ENCODE results near the gene KRT23.

DNA sequence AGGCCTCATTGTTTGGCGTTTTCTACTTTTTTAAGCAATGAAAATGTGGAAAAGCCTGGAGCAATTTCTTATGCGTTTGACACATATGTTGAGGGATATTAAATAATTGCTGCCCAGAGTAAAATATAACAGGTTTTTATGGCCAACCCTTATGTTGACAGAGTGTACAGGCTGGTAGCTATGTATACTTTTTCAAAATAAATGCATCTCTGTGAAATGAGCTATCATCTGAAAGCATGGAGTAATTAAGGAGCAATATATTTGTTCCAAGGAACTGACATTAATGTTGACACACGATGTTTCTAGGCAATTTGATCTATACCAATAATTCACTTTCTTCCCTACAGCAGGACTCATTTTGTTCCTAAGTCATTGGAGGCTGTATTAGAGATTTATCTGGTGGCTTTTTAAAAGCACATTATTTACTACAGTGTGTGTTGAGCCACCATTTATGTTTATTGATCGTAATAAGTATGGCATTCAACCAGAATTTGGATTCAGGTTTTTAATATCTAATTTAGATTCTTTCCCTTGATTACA, 40.5 kb downstream of the KRT23 start:
- no peak for TF ChIP-seq CTCF (IDR thresholded peaks at IDR 0.05)
- no peak for TF ChIP-seq EP300 (IDR thresholded peaks at IDR 0.05)
